Type B pancreatic cell (in vitro differentiated cells): Measurements from ENCODE around the gene NT5E. TPM values are rescaled to one million over a fixed set of nuclear protein-coding genes. Genes with fewer than 3 reads are reported as not detected.

Experiments used
- DNase-seq: peaks from one replicate; pipeline ENCODE4 v3.0.0; 2021; ENCODE audit warnings: mixed read lengths; ENCODE audit not compliant: unreplicated experiment; ENCODE audit errors: extremely low spot score
- H3K27ac Mint-ChIP-seq: 2 replicates; pipeline ENCODE4 v1.8.0; 2021; ENCODE audit warnings: mild to moderate bottlenecking, mixed read lengths
- H3K27me3 Mint-ChIP-seq: 2 replicates; pipeline ENCODE4 v1.8.0; 2021; ENCODE audit warnings: mixed read lengths
- H3K36me3 Mint-ChIP-seq: 2 replicates; pipeline ENCODE4 v1.8.0; 2021; ENCODE audit warnings: mixed read lengths
- H3K4me1 Mint-ChIP-seq: one replicate; pipeline ENCODE4 v1.8.0; 2021; ENCODE audit warnings: mixed read lengths; ENCODE audit not compliant: unreplicated experiment
- H3K4me3 Mint-ChIP-seq: 2 replicates; pipeline ENCODE4 v1.8.0; 2021; ENCODE audit warnings: mild to moderate bottlenecking, mixed read lengths
- H3K9me3 Mint-ChIP-seq: 2 replicates; pipeline ENCODE4 v1.8.0; 2021; ENCODE audit warnings: mixed read lengths
- total RNA-seq: library from RNA; stranded (reverse); gene quantifications from 2 replicates; pipeline ENCODE4 v1.2.1, GENCODE V29; 2021; ENCODE audit warnings: low replicate concordance
- TF ChIP-seq, protein P1 (sequence below): fragments of 200-600 bp; sonication (generic); conservative IDR thresholded peaks from 2 replicates; pipeline ENCODE4 v1.5.0; 2021; ENCODE audit warnings: antibody characterized with exemption, mild to moderate bottlenecking

Gene NT5E
- total RNA-seq, 1 donor from 2014 or later = 6.6 TPM

GRCh38 chr6:85424981-85425380 is 24.9 kb upstream of the NT5E start:
- peaks cover 3% of the 10 kb centered on the region for H3K27me3 Mint-ChIP-seq
- H3K27ac Mint-ChIP-seq = no peak overlapping the region
- H3K9me3 Mint-ChIP-seq = no peaks in the 10 kb centered on the region
- TF ChIP-seq, protein P1, sequence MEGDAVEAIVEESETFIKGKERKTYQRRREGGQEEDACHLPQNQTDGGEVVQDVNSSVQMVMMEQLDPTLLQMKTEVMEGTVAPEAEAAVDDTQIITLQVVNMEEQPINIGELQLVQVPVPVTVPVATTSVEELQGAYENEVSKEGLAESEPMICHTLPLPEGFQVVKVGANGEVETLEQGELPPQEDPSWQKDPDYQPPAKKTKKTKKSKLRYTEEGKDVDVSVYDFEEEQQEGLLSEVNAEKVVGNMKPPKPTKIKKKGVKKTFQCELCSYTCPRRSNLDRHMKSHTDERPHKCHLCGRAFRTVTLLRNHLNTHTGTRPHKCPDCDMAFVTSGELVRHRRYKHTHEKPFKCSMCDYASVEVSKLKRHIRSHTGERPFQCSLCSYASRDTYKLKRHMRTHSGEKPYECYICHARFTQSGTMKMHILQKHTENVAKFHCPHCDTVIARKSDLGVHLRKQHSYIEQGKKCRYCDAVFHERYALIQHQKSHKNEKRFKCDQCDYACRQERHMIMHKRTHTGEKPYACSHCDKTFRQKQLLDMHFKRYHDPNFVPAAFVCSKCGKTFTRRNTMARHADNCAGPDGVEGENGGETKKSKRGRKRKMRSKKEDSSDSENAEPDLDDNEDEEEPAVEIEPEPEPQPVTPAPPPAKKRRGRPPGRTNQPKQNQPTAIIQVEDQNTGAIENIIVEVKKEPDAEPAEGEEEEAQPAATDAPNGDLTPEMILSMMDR = no peak
- H3K36me3 Mint-ChIP-seq = no peaks in the 10 kb centered on the region
- peaks cover 4% of the 10 kb centered on the region for H3K4me1 Mint-ChIP-seq
- DNase-seq = no peak
- no peak overlapping the region for H3K4me3 Mint-ChIP-seq

DNA sequence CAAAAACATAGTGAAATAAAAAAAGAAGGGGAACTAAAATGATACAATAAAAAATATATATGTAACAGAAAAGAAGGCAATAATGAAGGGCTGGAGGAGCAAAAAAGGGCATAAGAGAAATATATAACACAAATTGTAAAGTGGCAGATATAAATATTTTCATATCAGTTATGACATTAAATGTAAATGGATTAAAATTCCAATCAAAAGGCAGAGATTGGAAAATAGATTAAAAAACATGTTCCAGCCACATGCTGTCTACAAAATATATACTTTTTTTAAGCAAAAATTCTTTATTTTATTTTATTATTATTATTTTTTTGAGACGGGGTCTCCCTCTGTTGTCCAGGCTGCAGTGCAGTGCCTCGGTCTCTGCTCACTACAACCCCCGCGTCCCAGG is 23.9 kb upstream of the NT5E start:
- H3K27ac Mint-ChIP-seq = no peak overlapping the region
- H3K4me3 Mint-ChIP-seq = no peak overlapping the region
- H3K36me3 Mint-ChIP-seq = no peaks in the 10 kb centered on the region
- TF ChIP-seq, protein P1 = no peak
- DNase-seq = no peak
- peaks cover 4% of the 10 kb centered on the region for H3K4me1 Mint-ChIP-seq
- peaks cover 3% of the 10 kb centered on the region for H3K27me3 Mint-ChIP-seq
- H3K9me3 Mint-ChIP-seq = no peaks in the 10 kb centered on the region

DNA sequence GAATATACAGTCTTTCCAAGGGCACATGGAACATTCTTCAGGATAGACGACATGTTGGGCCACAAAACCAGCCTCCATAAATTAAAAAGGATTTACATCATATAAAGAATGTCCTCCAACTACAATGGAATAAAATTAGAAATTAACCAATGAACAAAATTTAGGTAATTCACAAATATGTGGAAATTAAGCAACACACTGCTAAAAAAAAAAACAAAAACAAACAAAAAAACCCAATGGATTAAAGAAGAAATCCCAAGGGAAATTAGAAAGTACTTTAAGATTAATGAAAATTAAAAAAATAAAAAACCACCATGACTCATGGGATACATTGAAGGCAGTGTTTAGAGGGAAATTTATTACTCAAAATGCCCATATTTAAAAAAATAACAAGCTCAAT is 21.4 kb upstream of the NT5E start:
- Mint-ChIP-seq H3K36me3 (no peaks in the 10 kb centered on the region), H3K4me3 (no peak overlapping the region), H3K27ac (no peak overlapping the region), H3K4me1 (no peaks in the 10 kb centered on the region), H3K9me3 (no peaks in the 10 kb centered on the region), H3K27me3 (no peaks in the 10 kb centered on the region)
- TF ChIP-seq, protein P1 = no peak
- no peak for DNase-seq

GRCh38 chr6:85429346-85429745 is 20.5 kb upstream of the NT5E start:
- Mint-ChIP-seq H3K27me3 (no peaks in the 10 kb centered on the region), H3K27ac (no peak overlapping the region), H3K4me3 (no peak overlapping the region), H3K4me1 (no peaks in the 10 kb centered on the region), H3K9me3 (no peaks in the 10 kb centered on the region), H3K36me3 (no peaks in the 10 kb centered on the region)
- no peak for DNase-seq
- TF ChIP-seq, protein P1 = no peak

- TF ChIP-seq, protein P1 = no peak
- Mint-ChIP-seq H3K9me3 (no peaks in the 10 kb centered on the region), H3K4me1 (peaks cover 5% of the 10 kb centered on the region), H3K4me3 (no peak overlapping the region), H3K36me3 (no peaks in the 10 kb centered on the region), H3K27me3 (no peaks in the 10 kb centered on the region), H3K27ac (no peak overlapping the region)
- DNase-seq = no peak
Observed at GRCh38 chr6:85431271-85431670, 18.6 kb upstream of the NT5E start.

DNA sequence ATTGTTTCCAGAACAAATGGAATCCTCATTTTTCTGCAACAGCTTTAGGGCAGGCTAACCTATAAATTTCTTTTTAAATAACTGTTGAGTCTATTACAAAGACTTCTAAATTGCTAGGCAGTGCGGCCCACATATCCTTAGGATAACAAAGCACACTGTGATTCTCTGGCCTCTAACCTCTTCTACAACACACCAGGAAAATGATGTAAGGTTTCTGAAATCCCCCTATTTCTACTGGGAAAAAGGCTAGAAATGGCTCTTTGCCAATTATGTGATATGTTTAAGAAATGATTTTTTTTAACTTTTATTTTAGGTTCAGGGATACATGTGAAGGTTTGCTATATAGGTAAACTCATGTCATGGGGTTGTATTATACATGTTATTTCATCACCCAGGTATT is 17.3 kb upstream of the NT5E start:
- peaks cover 5% of the 10 kb centered on the region for H3K4me1 Mint-ChIP-seq
- no peak for DNase-seq
- TF ChIP-seq, protein P1 = no peak
- no peak overlapping the region for H3K27ac Mint-ChIP-seq
- H3K4me3 Mint-ChIP-seq = no peak overlapping the region
- no peaks in the 10 kb centered on the region for H3K36me3 Mint-ChIP-seq
- no peaks in the 10 kb centered on the region for H3K27me3 Mint-ChIP-seq
- H3K9me3 Mint-ChIP-seq = no peaks in the 10 kb centered on the region
